DOHH2 (cell line): Measurements from ENCODE around the gene KLHL33.

ENCODE experiments used
- CTCF ChIP-seq: fragments of 200-600 bp; sonication (generic); IDR thresholded peaks from one replicate; pipeline ENCODE4 v1.5.1; 2014; ENCODE audit warnings: antibody characterized with exemption, mild to moderate bottlenecking, low read depth, low read length; ENCODE audit not compliant: poor library complexity, severe bottlenecking
- EZH2phosphoT487 ChIP-seq: fragments of 200-600 bp; sonication (generic); IDR thresholded peaks from 2 replicates; pipeline ENCODE4 v1.6.1; 2017; ENCODE audit warnings: borderline replicate concordance, mild to moderate bottlenecking, antibody characterized with exemption, low read length, moderate library complexity, mixed read lengths

- TF ChIP-seq CTCF, result no peak
- TF ChIP-seq EZH2phosphoT487, result no peak
These were observed 48.4 kb downstream of the KLHL33 start for GRCh38 chr14:20387576-20387975.
